ENCODE results near the gene EXD3.

EXD3 gene

DNA sequence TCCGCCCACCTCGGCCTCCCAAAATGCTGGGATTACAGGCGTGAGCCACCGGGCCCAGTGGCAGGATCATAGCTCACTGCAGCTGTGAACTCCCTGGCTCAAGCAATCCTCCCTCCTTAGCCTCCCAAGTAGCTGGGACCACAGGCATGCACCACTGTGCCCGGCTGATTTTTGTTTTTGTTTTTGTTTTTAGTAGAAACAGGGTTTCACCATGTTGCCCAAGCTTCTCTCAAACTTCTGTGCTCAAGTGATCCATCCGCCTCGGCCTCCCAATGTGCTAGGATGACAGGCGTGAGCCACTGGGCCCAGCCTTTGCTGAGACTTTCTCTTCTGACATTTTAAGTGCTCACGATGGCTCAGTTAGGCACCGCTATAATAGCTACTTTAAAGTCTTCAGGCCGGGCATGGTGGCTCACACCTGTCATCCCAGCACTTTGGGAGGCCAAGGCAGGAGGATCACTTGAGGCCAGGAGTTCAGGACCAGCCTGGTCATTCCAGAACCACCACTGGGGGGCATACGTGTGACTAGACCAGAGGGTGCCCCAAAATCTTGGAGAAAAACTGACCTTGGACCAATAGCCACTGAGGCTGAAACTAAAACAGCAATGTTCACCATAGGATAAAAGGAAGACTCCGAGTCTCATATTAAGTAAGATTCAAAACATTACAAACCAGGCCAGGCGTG, 21.3 kb upstream of the EXD3 start:
- Mint-ChIP-seq H3K4me3 (no peak overlapping the region), H3K27me3 (peaks cover 6% of the 10 kb centered on the region), H3K36me3 (no peaks in the 10 kb centered on the region), H3K4me1 (peaks cover 24% of the 10 kb centered on the region), H3K27ac (peak overlapping the region; percentile 46), H3K9me3 (no peaks in the 10 kb centered on the region)

DNA sequence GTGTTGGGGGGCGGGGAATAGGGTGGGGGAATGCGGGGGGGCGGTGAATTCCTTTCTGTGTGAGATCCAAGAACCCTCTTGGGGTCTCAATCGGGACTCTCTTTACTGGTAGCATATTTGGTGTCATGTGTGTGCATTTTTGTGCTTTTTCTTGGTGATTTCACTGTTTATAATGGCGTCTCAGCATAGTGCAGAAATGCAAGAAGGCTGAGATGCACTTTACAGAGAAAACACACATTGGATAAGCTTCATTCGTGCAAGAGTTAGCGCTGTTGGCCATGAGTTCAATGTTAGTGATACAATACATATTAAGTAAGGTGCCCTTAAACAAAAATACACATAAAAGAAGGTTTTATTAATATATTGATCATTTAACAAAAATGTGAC, 19.0 kb upstream of the EXD3 start:
- H3K4me1 Mint-ChIP-seq: peaks cover 17% of the 10 kb centered on the region
- H3K27ac Mint-ChIP-seq: no peak overlapping the region
- H3K4me3 Mint-ChIP-seq: peak overlapping the region; percentile 79
- no peaks in the 10 kb centered on the region for H3K36me3 Mint-ChIP-seq
- peaks cover 6% of the 10 kb centered on the region for H3K27me3 Mint-ChIP-seq
- H3K9me3 Mint-ChIP-seq: no peaks in the 10 kb centered on the region

DNA sequence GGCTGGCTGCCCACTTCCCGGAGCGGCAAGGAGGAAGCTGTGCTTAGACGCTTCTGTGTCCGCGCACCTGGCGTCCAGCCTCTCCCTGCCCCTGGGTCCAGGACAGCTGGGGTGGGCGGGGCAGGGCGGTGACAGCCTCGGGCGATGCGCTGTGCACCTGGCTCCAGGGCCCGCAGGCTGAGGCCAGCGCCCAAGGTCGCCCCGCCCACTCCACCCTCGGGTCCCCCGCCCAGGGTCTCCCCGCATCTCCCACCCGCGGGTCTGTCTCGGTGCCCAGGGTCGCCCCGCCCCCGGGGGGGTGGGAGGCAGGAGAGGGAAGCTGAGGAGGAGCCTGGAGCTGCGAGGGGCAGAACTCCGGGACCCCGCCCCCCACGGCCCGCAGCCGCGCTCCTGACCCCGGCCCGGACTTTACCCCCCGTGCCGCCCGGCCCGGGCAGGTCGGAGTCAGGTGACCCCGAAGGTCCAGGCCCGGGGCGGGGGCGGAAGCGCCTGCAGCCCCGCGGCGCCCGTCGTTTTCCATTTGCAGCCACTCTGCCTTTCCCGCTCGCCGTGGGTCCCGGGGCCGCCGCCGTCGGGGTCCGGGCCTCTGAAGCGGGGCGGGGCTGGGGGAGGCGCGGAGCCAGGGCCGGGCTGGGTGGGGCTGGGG, 18.4 kb upstream of the EXD3 start, which contains the start of gene ENTPD8:
Gene ENTPD8 (minus strand): TSS at position 69 of the 646 bp plus-strand sequence. CDS start 3,072 bp downstream, outside the sequence.
- no peaks in the 10 kb centered on the region for H3K36me3 Mint-ChIP-seq
- H3K27ac Mint-ChIP-seq: no peak within 1 kb of the TSS
- peaks cover 6% of the 10 kb centered on the region for H3K27me3 Mint-ChIP-seq
- peaks cover 15% of the 10 kb centered on the region for H3K4me1 Mint-ChIP-seq
- H3K9me3 Mint-ChIP-seq: no peaks in the 10 kb centered on the region
- peak within 1 kb of the TSS; percentile 79 for H3K4me3 Mint-ChIP-seq

GRCh38 chr9:137439158-137439714, 16.3 kb upstream of the EXD3 start:
- H3K4me3 Mint-ChIP-seq: no peak overlapping the region
- no peaks in the 10 kb centered on the region for H3K36me3 Mint-ChIP-seq
- no peak overlapping the region for H3K27ac Mint-ChIP-seq
- peaks cover 6% of the 10 kb centered on the region for H3K27me3 Mint-ChIP-seq
- no peaks in the 10 kb centered on the region for H3K9me3 Mint-ChIP-seq
- H3K4me1 Mint-ChIP-seq: peaks cover 4% of the 10 kb centered on the region

GRCh38 chr9:137438591-137439157, 15.7 kb upstream of the EXD3 start:
- Mint-ChIP-seq H3K27ac (no peak overlapping the region), H3K36me3 (no peaks in the 10 kb centered on the region), H3K4me1 (peaks cover 4% of the 10 kb centered on the region), H3K9me3 (no peaks in the 10 kb centered on the region), H3K27me3 (peaks cover 6% of the 10 kb centered on the region), H3K4me3 (no peak overlapping the region)

DNA sequence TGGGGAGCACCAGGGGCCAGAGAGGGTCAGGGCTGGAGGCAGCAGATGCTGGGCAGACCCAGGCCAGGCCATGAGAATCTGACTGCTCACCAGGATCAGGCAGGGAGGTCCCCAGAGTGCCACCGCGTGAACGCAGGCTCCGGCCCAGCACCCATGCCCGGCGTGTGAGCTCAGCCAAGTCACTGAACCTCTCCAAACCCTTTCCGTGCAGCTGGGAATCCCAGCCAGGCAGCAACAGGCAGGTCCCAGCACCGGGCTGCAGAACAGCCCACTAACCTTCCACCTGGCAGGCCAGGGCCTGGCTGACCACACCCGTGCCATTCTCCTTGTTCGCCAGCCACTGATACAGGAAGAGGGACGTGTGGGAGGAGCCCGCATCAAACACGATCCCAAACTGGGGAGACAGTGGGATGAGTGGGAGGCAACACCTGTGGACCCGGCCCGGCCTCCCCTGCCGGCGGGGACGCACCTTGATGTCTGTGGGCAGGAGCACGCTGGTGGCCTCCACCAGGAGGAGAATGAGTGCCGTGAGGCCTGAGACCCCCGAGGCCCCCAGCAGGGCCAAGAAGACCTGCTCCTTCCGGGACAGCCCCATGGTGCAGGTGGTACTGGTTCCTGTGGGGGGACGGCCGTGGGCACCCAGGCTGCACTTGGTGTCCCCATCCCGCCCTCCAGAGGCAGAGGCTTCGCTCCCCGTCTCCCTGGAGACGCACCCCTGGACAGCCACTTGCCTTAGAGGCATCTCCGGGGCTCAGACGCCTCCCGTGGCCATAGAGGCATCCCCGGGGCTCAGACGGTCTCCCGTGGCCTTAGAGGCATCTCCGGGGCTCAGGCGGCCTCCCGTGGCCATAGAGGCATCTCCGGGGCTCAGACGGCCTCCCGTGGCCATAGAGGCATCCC, 15.0 kb upstream of the EXD3 start:
- Mint-ChIP-seq H3K36me3 (no peaks in the 10 kb centered on the region), H3K9me3 (no peaks in the 10 kb centered on the region), H3K27me3 (peaks cover 3% of the 10 kb centered on the region), H3K4me1 (peaks cover 4% of the 10 kb centered on the region), H3K27ac (no peak overlapping the region), H3K4me3 (no peak overlapping the region)

GRCh38 chr9:137436761-137437600, 14.0 kb upstream of the EXD3 start:
- Mint-ChIP-seq H3K4me1 (peaks cover 3% of the 10 kb centered on the region), H3K4me3 (no peak overlapping the region), H3K36me3 (no peaks in the 10 kb centered on the region), H3K9me3 (no peaks in the 10 kb centered on the region), H3K27ac (no peak overlapping the region), H3K27me3 (peaks cover 2% of the 10 kb centered on the region)

DNA sequence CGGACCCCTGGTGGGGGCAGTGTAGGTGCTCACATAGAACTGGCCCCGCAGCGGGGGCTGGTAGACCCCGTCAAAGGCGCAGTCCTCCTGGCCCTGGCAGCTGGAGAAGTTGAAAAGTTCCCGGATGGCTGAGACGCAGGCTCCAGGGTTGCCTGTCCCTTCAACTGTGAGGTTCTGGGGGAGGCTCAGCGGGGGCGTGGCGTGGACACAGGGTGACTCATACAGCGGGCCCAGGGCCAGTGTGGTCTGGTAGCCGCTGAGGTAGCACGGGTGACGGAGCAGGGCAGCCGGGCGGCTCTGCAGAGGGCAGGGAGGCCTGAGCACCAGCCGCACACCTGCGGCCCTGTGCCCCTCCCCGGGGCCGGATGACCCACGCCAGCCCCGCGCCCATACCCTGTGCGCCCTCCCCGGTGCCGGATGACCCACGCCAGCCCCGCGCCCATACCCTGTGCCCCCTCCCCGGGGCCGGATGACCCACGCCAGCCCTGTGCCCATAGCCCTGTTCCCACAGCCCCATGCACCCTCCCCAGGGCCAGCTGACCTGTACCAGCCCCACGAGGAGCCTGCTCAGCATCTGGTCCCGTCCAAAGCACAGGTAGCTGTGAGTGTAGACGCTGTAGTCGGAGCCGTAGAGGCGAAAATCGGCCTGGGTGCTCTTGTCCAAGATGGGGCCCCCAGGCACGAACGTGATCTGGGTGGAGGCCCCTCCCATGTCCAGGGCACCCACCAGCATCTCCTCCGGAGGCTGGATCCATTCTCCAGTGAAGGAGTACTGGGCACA, 13.2 kb upstream of the EXD3 start:
- no peak overlapping the region for H3K4me3 Mint-ChIP-seq
- H3K27ac Mint-ChIP-seq: no peak overlapping the region
- H3K36me3 Mint-ChIP-seq: no peaks in the 10 kb centered on the region
- no peaks in the 10 kb centered on the region for H3K9me3 Mint-ChIP-seq
- no peaks in the 10 kb centered on the region for H3K27me3 Mint-ChIP-seq
- no peaks in the 10 kb centered on the region for H3K4me1 Mint-ChIP-seq

GRCh38 chr9:137435381-137435891, 12.5 kb upstream of the EXD3 start:
- H3K36me3 Mint-ChIP-seq: no peaks in the 10 kb centered on the region
- no peaks in the 10 kb centered on the region for H3K9me3 Mint-ChIP-seq
- no peak overlapping the region for H3K4me3 Mint-ChIP-seq
- no peaks in the 10 kb centered on the region for H3K27me3 Mint-ChIP-seq
- H3K4me1 Mint-ChIP-seq: no peaks in the 10 kb centered on the region
- H3K27ac Mint-ChIP-seq: no peak overlapping the region

- Mint-ChIP-seq H3K27me3 (no peaks in the 10 kb centered on the region), H3K36me3 (no peaks in the 10 kb centered on the region), H3K4me3 (no peak overlapping the region), H3K9me3 (no peaks in the 10 kb centered on the region), H3K27ac (no peak overlapping the region), H3K4me1 (no peaks in the 10 kb centered on the region)
Observed at GRCh38 chr9:137434498-137435380, 11.8 kb upstream of the EXD3 start.

DNA sequence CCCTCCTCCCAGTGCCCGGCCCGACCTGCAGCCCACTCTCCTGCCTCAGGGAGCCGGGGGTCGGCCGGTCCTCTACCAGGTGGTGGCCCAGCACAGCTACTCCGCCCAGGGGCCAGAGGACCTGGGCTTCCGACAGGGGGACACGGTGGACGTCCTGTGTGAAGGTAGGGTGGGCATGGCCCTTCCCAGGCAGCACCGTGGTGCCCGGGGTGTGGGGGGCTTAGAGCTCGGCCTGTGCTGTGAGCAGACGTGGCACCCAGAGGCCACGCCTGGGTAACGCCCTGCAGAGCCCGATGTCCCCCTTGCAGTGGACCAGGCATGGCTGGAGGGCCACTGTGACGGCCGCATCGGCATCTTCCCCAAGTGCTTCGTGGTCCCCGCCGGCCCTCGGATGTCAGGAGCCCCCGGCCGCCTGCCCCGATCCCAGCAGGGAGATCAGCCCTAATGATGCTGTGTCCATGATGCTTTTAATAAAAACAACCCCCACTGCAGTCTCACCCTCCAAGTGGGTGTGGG, 11.0 kb upstream of the EXD3 start:
- no peaks in the 10 kb centered on the region for H3K4me1 Mint-ChIP-seq
- H3K9me3 Mint-ChIP-seq: no peaks in the 10 kb centered on the region
- H3K4me3 Mint-ChIP-seq: no peak overlapping the region
- no peak overlapping the region for H3K27ac Mint-ChIP-seq
- H3K36me3 Mint-ChIP-seq: no peaks in the 10 kb centered on the region
- H3K27me3 Mint-ChIP-seq: no peaks in the 10 kb centered on the region

- H3K27me3 Mint-ChIP-seq: no peaks in the 10 kb centered on the region
- no peaks in the 10 kb centered on the region for H3K36me3 Mint-ChIP-seq
- no peaks in the 10 kb centered on the region for H3K4me1 Mint-ChIP-seq
- no peak overlapping the region for H3K27ac Mint-ChIP-seq
- H3K9me3 Mint-ChIP-seq: no peaks in the 10 kb centered on the region
- no peak overlapping the region for H3K4me3 Mint-ChIP-seq
Observed at GRCh38 chr9:137433349-137433915, 10.5 kb upstream of the EXD3 start.

All from activated naive CD4-positive, alpha-beta T cell treated with anti-CD3 and anti-CD28 coated beads, Interleukin-2, amount 50 U/mL, for 24 hours (primary cell).